Measurements from ENCODE around the gene RNF213.
"Not testable (repeated sequence)": the region's sequence is repeated elsewhere in the genome, so short reads cannot be mapped to it uniquely, and the experiment has no call there.

The RNF213 gene

DNA sequence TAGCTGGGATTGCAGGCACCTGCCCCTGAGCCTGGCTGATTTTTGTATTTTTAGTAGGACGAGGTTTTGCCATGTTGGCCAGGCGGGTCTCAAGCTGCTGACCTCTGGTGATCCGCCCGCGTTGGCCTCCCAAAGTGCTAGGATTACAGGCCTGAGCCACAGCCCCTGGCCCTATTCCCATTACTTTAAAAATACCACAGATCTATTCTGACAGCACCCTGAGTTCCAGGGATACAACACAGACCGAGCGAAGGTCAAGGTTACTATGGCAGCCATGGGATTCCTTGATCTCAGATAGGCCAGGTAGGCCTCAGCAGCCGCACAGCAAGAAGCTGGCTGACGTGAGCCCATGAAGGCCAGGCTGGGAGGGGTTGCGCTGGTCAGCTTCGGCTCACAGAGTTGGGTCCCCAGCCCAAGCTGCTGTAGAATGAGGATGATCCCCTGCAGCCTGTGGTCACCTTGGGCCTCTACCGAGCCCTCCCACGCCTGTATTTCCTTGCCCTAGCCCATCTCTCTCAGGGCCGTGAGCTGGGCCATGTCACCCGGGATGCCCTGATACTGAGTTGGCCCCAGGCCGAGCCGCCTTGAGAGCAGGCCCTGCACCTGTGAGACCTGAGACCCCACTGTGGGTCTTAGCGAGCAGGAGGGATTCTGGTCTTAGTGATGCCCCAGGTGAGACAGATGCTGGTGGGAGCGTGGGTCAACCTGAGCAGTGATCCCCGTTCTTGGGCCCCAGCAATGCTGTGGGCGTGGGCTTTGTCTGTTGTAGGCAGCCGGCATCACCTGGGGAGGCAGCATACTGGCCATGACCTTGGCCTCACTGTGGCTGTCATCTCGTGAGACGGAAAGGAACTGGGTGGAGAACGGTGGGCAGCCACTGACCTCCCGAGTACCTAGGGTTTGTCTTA, 16.9 kb upstream of the RNF213 start:
- POLR2A ChIA-PET (ENCODE audit: low non-redundant PET): no interaction called here
- peak overlapping the region; percentile 2; the same call in 1 of the 2 replicates for H3K27ac ChIP-seq
- CTCF ChIA-PET: interaction anchor here (0.6 to 0.9 kb wide), 2 partner anchors 14 to 435 kb away, joined by 4 to 5 read pairs; no protein-coding TSS in a partner anchor
- no peak for DNase-seq (ENCODE audit: low spot score)
- TF ChIP-seq, protein P1, sequence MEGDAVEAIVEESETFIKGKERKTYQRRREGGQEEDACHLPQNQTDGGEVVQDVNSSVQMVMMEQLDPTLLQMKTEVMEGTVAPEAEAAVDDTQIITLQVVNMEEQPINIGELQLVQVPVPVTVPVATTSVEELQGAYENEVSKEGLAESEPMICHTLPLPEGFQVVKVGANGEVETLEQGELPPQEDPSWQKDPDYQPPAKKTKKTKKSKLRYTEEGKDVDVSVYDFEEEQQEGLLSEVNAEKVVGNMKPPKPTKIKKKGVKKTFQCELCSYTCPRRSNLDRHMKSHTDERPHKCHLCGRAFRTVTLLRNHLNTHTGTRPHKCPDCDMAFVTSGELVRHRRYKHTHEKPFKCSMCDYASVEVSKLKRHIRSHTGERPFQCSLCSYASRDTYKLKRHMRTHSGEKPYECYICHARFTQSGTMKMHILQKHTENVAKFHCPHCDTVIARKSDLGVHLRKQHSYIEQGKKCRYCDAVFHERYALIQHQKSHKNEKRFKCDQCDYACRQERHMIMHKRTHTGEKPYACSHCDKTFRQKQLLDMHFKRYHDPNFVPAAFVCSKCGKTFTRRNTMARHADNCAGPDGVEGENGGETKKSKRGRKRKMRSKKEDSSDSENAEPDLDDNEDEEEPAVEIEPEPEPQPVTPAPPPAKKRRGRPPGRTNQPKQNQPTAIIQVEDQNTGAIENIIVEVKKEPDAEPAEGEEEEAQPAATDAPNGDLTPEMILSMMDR (conservative IDR thresholded peaks at IDR 0.05; ENCODE audit: low read depth): no peak

DNA sequence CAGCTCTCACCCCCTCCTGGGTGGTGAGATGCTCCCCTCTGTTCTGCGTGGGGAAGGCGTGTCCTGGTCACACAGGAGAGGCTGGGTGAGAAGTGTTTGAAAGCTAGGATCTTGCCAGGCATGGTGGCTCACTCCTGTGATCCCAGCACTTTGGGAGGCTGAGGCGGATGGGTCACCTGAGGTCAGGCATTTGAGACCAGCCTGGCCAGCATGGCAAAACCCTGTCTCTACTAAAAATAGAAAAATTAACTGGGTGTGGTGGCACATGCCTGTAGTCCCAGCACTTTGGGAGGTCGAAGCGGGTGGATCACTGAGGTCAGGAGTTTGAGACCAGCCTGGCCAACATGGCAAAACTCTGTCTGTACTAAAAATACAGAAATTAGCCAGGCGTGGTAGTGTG, 16.2 kb upstream of the RNF213 start:
- CTCF ChIA-PET: interaction anchor here (0.7 kb wide), 1 partner anchor 78 kb away, joined by 4 read pairs; no protein-coding TSS in a partner anchor
- POLR2A ChIA-PET (ENCODE audit: low non-redundant PET); H3K27ac ChIP-seq; DNase-seq (ENCODE audit: low spot score): not testable (repeated sequence)

DNA sequence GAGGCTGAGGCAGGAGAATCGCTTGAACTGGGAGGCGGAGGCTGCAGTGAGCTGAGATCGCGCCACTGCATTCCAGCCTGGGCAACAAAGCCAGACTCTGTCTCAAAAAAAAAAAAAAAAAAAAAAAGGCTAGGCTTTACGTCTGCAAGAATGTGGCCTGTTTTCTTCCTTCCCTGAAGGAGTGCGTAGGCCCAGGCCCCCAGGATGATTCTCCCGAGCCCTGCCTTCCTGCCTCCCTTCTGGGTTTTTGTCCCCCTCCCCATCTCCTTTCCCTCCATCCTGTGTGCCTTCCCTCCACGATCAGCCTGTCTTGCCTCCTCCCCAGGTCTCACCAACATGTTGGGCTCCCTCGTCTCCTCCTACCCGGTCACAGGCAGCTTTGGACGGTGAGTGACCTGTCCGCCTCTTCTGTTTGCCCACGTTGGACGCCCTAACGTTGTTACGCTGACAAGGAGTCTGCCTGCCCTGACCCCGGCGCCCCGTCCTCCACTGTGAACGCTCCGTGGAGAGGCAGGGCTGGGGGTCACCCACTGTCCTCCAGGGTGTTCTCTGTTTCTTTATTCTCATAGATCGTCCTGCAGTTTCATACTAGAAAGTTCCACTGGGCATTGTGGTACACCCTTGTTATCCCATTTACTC, 15.7 kb upstream of the RNF213 start:
- TF ChIP-seq, protein P1 (conservative IDR thresholded peaks at IDR 0.05; ENCODE audit: low read depth): no peak
- POLR2A ChIA-PET (ENCODE audit: low non-redundant PET): no interaction called here
- CTCF ChIA-PET: interaction anchor here (0.7 kb wide), 1 partner anchor 77 kb away, joined by 4 read pairs; no protein-coding TSS in a partner anchor

DNA sequence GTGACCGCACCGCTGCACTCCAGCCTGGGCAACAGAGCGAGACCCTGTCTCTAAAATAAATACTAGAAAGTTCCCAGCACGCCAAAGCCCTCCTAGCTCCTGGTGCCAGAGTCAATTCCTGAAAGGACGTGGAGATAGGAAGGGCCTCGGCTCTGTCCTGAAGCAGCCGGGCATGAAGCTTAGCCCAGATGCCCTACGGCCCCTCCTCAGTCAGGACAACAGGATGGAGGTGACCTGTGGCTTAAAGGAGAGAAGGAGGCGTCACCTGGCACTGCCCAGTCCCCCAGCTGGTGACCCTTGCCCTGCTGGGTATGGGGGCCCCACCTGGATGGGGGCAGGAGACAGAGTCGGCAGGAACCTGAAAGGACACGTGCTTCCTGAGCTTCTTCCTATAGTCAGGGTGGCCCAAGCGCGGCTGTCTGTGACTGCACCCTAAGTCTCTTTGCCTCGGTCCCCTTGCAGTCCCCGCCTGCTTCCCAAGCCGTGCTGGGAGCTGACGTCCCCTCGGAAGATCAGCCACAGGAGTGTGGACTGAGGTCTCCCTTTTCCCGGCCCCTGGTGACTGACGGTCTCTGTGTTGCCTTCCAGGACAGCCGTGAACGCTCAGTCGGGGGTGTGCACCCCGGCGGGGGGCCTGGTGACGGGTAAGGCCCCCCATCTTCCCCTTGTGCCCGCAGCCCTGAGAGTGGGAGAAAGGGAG, 14.9 kb upstream of the RNF213 start:
- ChIA-PET POLR2A (ENCODE audit: low non-redundant PET) (no interaction called here), CTCF (no interaction called here)
- TF ChIP-seq, protein P1 (conservative IDR thresholded peaks at IDR 0.05; ENCODE audit: low read depth): no peak
- no peak for DNase-seq (ENCODE audit: low spot score)
- no peak overlapping the region for H3K27ac ChIP-seq

More for the DNA sequence above, 15.7 kb upstream of the RNF213 start:
- H3K27ac ChIP-seq: no peak overlapping the region
- no peak for DNase-seq (ENCODE audit: low spot score)

GRCh38 chr17:80246266-80246681, 14.4 kb upstream of the RNF213 start:
- no peak overlapping the region for H3K27ac ChIP-seq
- TF ChIP-seq, protein P1 (conservative IDR thresholded peaks at IDR 0.05; ENCODE audit: low read depth): no peak
- ChIA-PET POLR2A (ENCODE audit: low non-redundant PET) (no interaction called here), CTCF (no interaction called here)
- DNase-seq (ENCODE audit: low spot score): no peak

- DNase-seq (ENCODE audit: low spot score): no peak
- TF ChIP-seq, protein P1 (conservative IDR thresholded peaks at IDR 0.05; ENCODE audit: low read depth): no peak
- POLR2A ChIA-PET (ENCODE audit: low non-redundant PET): no interaction called here
- CTCF ChIA-PET: no interaction called here
- no peak overlapping the region for H3K27ac ChIP-seq
These were observed 13.9 kb upstream of the RNF213 start for GRCh38 chr17:80246726-80247125.
